GM21515 (cell line): Measurements from ENCODE around the gene PSORS1C2.

Experiments
- ATAC-seq: cut with Tn5 transposase; IDR thresholded peaks from one replicate; pipeline ENCODE4 v1.9.1; 2021; ENCODE audit not compliant: unreplicated experiment

Gene PSORS1C2

GRCh38 chr6:31142361-31142761 is 3.5 kb upstream of the PSORS1C2 start:
- no peak for ATAC-seq

GRCh38 chr6:31140643-31141042 is 1.8 kb upstream of the PSORS1C2 start:
- no peak for ATAC-seq

- ATAC-seq: no peak
Observed at GRCh38 chr6:31139599-31139998, 733 bp upstream of the PSORS1C2 start.

- ATAC-seq: no peak
Observed at GRCh38 chr6:31135710-31136109, 3.2 kb downstream of the PSORS1C2 start.

GRCh38 chr6:31132806-31133205 is 6.1 kb downstream of the PSORS1C2 start:
- no peak for ATAC-seq

- ATAC-seq: no peak
Observed at GRCh38 chr6:31131595-31131994, 7.3 kb downstream of the PSORS1C2 start.

GRCh38 chr6:31130751-31131150 is 8.1 kb downstream of the PSORS1C2 start:
- ATAC-seq: no peak

- ATAC-seq: no peak
Observed at GRCh38 chr6:31129130-31129529, 9.7 kb downstream of the PSORS1C2 start.

- ATAC-seq: no peak
Observed at GRCh38 chr6:31128093-31128676, 10.7 kb downstream of the PSORS1C2 start.

GRCh38 chr6:31126396-31127175 is 12.3 kb downstream of the PSORS1C2 start:
- no peak for ATAC-seq

- no peak for ATAC-seq
Observed at GRCh38 chr6:31125586-31126363, 13.1 kb downstream of the PSORS1C2 start.

- no peak for ATAC-seq
Observed at GRCh38 chr6:31125162-31125561, 13.7 kb downstream of the PSORS1C2 start.

- no peak for ATAC-seq
Observed at GRCh38 chr6:31122791-31123706, 15.8 kb downstream of the PSORS1C2 start.

GRCh38 chr6:31121131-31121790 is 17.6 kb downstream of the PSORS1C2 start:
- no peak for ATAC-seq

- ATAC-seq: no peak
Observed at GRCh38 chr6:31120151-31120915, 18.5 kb downstream of the PSORS1C2 start, which contains the start of gene CDSN. CDSN (minus strand) TSS chr6:31120446; CDS start chr6:31120419, 27 bp downstream.

GRCh38 chr6:31118178-31118577 is 20.7 kb downstream of the PSORS1C2 start:
- no peak for ATAC-seq

GRCh38 chr6:31116661-31117385 is 22.0 kb downstream of the PSORS1C2 start:
- ATAC-seq: no peak

- no peak for ATAC-seq
Observed at GRCh38 chr6:31115941-31116560, 22.8 kb downstream of the PSORS1C2 start.
